Putamen (tissue), 1 donor: Measurements from ENCODE around the gene TM9SF2.

Source experiments
- DNase-seq: peaks from one replicate; pipeline ENCODE4 v3.0.0-alpha.2; 2016; ENCODE audit warnings: low spot score

The TM9SF2 gene

GRCh38 chr13:99495466-99496183, 5.6 kb upstream of the TM9SF2 start:
- no peak for DNase-seq

DNA sequence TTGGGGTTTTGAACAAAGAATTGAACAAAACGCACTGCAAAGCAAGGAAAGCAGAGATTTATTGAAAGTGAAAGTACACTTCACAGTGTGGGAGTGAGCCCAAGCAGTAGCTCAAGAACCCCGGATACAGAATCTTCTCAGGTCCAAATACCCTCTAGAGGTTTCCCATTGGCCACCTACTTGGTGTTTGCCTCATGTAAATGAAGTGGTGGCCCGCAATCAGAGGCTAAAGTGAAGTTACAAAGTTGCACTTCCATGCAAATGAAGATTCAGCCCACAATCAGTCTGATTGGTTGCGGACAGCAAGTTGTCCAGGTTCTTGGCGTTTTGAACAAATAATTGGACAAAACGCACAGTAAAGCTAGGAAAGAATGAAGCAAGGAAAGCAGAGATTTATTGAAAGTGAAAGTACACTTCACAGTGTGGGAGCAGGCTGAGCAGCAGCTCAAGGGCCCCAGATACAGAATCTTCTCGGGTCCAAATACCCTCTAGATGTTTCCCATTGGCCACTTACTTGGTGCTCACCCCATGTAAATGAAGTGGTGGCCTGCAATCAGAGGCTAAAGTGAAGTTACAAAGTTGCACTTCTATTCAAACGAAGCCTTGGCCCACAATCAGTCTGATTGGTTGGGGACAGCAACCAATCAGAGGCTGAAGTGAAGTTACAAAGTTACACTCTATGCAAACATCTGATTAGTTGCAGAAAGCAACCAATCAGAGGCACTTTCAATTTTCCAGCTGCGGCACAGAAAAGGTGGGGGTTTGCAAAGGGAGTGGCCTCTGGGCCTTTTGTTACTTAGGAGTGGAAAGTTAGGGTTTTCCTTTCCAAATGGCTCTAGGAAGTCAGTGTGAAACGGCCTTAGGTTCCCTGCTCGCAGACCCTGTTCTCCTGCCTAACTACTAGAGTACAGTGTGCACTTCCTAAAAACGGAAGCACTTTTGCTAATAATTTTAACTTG, 4.8 kb upstream of the TM9SF2 start:
- DNase-seq, result peak; percentile 62

DNA sequence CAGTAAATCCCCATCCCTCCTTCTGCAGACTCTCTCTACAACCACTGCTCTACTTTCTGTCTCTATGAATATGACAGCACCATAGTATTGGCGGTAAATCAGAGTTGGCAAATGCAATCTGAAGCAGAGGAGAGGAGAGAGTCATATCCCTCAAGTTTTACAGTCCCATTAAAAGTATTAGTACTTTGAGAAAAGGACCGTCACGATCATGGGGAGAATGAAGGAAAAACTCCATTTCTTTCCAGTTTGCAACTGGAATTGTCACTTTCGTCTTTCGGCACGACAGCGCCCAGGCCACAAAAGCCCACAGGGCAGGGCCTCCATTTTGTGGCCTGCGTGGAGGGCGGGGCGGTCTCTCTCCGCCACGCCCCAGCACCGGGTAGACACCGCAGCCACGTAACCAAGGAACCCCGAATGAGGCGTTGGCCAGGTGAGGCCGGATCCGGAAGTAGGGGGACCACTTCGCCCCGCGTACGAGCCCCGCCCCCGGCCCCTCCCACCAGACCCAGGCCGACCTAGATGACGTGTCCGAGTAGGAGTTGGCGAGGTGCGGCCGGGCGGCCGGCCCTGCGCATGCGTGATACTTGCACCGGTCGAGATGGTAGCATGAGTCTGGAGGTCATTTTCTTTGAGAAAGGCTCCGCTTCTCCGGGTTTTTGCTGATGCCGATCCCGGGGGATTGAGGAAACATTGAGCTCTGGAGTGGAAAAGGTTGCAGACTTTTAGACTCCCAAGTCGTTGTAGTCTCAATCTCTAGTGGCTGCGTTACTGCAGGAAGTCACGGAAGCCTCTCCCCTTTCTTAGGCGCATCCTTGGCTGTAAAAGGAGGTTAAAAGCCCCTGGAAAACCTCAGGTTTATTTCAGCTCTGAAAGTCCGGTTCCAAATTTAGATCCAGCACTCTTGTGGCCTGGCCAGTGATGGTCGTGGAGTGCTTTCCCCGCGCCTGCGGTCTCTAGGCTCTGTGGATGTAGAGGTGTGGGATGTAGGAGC, 2.8 kb upstream of the TM9SF2 start:
- peak; percentile 94 for DNase-seq

DNA sequence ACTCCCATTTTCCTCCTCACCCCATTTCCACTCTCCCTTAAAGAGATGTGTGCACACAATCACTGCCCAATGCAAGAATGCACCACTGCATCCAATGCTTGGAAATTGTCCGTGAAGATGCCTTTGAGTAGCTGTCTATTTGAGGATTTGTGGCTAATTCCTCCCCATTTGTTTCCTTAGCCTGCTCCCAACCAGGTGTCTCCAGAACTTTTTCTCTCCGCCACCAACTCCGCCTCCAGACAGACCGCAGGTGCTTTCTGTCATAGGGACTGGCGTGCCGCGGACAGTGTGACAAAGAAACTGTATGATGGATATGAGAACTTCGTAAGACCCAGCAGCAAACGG, 461 bp upstream of the TM9SF2 start:
- DNase-seq, result no peak

DNA sequence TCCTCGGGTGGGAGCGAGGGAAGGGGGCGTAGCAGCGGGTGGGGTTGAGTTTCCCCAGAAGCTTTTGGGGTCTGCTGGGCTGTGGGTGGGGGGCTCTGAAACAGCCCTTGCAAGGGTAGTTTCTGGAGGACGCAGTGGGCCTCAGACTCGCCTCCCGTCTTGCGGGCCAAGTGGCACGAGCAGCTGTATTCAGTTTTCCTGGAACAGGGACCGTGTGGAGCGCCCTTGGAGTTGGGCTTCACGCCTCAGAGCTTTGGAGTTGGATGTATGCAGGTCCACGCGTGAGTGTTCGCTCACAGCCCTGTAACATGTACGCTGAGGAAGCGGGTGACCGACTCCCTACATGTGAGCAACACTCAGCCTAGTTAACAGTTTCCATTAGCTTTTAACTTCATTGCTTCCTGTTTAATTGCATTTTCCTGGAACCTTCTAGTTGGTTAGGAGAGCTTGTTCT, 603 bp downstream of the TM9SF2 start:
- DNase-seq, result peak; percentile 10

GRCh38 chr13:99505814-99506269, 4.6 kb downstream of the TM9SF2 start:
- no peak for DNase-seq

DNA sequence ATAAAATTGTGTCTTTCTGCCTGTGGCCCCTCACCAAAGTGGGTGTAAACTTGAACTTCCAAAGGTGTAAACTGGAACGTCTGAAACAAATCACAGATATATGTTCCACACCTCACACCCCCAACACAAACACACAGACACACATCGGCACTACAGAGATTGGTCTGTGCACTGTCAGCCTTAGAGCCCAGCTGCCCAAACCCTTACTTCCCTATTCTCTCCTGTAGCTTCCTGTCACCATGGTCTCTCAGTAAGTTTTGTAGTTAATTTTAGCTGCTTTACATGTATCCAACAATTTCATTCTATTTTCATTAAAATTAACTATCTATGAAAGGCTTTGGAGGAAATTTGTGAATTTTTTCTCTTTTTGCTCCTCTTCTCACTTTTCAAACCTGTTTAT, 5.4 kb downstream of the TM9SF2 start:
- DNase-seq, result no peak

DNA sequence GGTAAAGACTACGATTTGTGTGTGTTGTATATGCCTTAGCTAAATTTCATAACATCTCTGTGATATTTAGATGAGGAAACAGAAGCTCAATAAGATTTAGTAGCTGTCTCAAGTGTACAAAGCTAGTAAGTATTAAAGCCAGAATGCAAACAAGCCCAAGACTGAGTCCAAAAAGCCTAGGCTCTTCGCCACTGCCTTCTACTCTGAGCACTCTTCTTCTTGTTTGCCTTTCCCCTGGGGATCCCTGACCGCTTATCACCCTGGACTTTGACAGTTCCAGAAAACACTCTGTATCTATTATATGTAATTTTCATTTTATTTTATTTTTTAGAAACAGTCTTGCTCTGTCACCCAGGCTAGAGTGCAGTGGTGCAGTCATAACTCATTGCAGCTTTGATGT, 5.8 kb downstream of the TM9SF2 start:
- DNase-seq, result no peak

- no peak for DNase-seq
Measured at GRCh38 chr13:99507551-99507950, 6.3 kb downstream of the TM9SF2 start.

- no peak for DNase-seq
Measured at GRCh38 chr13:99507986-99508385, 6.7 kb downstream of the TM9SF2 start.

DNA sequence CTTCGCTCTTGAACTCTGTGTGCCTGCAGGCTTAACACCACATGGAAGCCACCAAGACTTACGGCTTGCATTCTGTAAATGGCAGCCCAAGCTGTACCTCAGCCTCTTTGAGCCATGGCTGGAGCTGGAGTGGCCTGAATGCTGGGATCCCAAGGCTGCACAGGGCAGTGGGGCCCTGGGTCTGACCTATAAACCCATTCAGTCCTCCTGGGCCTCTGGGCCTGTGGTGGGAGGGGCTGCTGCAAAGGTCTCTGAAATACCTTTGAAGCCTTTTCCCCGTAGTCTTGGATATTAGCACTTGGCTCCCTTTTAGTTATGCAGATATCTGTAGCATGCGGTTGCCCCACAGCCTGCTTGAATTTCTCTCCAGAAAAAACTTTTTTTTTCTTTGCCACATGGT, 8.2 kb downstream of the TM9SF2 start:
- no peak for DNase-seq

GRCh38 chr13:99514801-99515200, 13.5 kb downstream of the TM9SF2 start:
- DNase-seq, result no peak

DNA sequence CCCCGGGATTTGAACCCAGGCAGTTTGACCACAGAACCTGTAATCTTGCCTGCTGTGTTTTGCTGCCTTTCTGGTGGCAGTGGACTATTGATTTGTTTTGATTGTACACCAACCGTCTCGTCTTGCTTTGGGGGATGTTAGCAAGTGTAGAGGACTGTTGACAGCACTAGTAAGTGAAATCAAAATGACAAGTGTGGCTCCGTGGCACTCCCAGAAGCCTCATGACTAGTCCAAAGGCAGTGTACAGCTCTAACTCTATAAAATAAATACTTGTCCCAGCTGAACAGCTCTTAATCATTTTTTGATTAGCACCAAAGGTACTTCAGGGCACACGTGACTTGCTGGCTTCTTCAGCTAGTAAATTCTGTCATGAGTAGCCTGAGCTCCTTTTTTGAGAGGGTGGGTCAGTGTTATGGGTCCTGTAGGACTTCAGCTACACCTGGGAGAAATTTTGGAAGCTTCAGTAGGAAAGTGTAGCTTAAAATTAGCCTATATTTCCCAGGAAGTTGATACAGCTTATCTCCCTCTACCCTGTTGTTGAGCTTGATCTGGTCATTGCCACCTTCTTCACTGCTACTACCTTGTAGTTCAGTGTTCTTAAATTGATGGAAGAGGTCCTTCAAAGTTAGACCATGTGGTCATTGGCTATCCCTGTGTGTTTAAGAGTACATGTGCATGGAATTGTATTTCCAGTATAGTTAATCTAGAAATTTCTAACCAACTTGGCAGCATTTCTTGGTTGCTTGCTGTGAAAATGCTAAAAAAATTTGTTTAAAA, 15.1 kb downstream of the TM9SF2 start:
- DNase-seq, result no peak

DNA sequence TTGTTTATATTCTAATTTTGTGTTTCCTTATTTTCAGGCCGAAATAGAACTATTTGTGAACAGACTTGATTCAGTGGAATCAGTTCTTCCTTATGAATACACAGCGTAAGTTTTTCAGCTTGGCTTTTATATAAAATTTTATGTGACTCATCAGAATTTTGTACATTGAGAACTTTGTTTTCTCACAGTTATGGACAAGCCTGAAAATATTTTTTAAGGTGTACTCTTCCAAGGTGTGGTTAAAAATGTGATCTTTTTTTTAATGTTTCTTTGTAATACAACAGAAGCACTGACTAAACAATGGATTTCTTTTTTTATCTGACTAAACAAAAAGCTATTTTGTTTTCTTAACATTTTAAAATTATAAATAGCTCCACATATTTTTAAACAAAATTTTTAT, 16.3 kb downstream of the TM9SF2 start:
- no peak for DNase-seq

DNA sequence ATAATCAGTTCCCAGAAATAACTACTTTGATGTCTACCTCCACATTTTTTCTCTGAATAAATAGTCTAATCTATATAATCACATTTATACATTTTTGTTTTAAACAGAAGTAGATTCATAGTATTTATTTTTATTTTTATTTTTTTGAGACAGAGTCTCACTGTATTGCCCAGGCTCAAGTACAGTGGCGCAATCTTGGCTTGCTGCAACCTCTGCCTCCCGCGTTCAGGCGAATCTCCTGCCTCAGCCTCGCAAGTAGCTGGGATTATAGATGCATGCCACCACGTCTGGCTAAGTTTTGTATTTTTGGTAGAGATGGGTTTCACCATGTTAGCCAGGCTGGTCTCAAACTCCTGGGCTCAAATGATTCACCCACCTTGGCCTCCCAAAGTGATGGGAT, 16.7 kb downstream of the TM9SF2 start:
- no peak for DNase-seq

DNA sequence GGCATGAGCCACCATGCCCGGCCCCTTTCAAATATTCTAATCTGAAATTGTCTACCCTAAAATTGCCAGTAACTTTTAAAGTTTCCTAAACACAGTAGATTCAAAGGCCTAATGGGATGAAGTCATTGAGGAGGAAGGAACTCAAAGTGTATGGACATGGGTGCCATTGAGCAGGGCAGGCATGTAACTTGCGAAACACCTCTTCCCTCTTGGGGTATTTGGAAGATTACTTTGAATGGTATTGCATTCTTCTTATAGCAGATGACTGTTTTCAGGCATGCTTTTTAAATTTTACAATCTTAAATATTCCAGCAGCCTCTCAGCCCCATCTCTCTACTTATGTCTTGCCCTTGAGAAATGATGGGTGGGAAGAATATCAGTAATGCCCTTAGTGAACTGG, 21.0 kb downstream of the TM9SF2 start:
- no peak for DNase-seq

DNA sequence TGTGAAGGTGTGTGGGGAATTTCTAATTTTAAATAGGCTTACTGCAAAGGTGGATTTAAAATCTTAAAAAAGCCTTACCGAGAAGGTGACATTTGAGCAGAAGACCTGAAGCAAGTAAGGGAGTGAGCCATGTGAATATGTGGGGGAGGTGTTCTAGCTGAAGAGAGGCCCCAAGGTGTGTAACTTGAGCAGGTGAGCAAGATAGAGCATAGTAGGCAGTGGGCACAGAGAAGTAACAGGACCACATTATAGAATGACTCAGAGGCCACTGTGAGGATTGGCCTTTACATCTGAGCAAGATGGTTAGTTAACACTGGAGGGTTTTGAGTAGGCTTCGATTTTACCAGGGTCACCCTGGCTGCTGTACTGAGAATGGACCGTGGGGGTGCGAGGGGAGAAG, 22.6 kb downstream of the TM9SF2 start:
- DNase-seq, result no peak

DNA sequence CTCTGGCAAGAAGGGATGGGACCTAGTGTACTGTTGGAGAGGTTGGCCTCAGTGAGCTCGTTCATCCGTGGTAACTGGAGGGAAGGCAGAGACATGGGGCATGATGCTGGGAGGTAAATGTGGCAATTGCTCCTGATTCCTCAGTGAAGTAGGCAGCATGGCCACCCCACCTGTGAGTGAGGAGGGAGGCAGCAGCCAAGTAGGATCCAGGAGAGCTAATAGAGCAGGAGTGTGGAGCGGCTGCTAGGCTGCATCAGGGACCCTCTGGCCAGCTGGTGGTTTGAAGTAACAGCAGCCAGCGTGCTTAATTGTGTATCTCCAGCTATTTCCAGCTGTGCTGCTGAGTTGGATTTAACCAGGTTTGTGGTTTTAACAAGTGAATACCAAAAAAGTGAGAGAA, 24.7 kb downstream of the TM9SF2 start:
- DNase-seq, result no peak

DNA sequence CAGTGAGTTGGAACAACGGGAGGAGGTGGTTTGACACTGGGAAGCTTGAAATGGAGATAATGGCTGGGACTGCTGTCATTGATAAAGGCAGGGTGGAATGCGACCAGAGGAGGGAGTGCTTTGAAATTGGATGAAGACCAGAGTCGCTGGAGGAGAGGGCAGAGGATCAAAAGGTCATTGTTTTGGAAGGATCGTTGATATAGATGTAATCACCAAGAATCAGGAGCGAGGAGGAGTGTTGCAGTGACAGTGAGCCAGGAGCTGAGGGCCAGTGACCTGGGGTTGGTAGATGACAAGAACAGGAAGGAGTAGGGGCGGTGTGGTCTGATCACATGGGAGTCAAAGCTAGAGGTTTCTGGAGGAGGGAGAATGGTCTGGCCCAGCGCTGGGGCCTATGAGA, 25.3 kb downstream of the TM9SF2 start:
- no peak for DNase-seq

DNA sequence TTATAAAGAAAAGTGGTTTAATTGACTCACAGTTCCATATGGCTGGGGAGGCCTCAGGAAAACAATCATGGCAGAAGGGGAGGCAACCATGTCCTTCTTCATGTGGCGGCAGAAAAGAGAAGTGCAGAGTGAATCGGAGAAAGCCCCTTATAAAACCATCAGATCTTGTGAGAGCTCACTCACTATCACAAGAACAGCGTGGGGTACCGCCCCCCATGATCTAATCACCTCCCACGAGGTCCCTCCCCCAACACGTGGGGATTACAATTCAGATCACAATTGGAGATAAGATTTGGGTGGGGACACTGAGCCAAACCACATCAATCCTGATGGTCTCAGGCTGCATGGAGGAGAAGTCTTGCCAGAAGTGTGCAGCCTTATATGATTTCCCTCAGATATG, 26.0 kb downstream of the TM9SF2 start:
- no peak for DNase-seq

GRCh38 chr13:99528547-99528946, 27.3 kb downstream of the TM9SF2 start:
- no peak for DNase-seq
